ENCODE results near the gene PLEKHD1. TPM values are rescaled to one million over a fixed set of nuclear protein-coding genes. Genes with fewer than 3 reads are reported as not detected.

PLEKHD1 gene
- total and polyA plus RNA-seq, 2 of the 8 experiments (the other 6 are each of a cell fraction or from before 2014, with no cell fraction given), result 0.24 to 0.48 TPM

DNA sequence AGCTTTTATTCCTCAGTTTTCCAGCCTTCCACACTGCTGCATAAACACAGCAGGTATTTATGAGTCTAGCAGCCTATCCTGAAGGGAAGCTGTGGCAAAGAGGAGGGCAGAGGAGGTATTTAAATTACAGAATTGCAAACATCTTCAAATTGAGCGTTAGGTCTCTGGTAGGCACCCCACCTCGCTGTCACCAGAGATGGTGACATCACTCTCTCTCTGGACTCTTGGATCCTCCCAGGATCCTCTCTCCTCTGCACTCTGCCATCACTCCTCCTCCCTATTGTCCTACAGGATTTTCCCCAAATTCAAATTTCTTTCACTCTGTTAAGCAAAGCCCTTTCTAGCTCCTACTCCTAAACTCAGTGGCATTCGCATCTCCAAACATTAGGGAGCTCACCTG, 6.7 kb downstream of the PLEKHD1 start (continued):
- TF ChIP-seq RXRA (IDR thresholded peaks at IDR 0.05; ENCODE audit: insufficient read depth, low read depth, low read length) (no peak), CREB1 (IDR thresholded peaks at IDR 0.05) (no peak)
